ENCODE data around the gene TOP2B. TPM values are rescaled to one million over a fixed set of nuclear protein-coding genes. Genes with fewer than 3 reads are reported as not detected.

TOP2B gene
- total RNA-seq, 1 experiment from 2014 or later, result 181 TPM

- H3K9me3 Mint-ChIP-seq, result peaks cover 15 to 20% of the 10 kb centered on the region in 2 experiments
- H3K27me3 Mint-ChIP-seq (ENCODE audit: low read depth), result no peaks in the 10 kb centered on the region
- Histone ChIP-seq H3K27me3 (ENCODE audit: insufficient read depth, low read length) (no peaks in the 10 kb centered on the region), H2BK20ac (ENCODE audit: low read depth, low read length, poor library complexity, severe bottlenecking) (no peak overlapping the region), H3K4ac (ENCODE audit: low read depth, low read length) (no peak overlapping the region), H2BK12ac (ENCODE audit: insufficient read length, low read depth, low read length) (no peak overlapping the region), H4K91ac (ENCODE audit: insufficient read length, low read depth, low read length) (no peak overlapping the region), H4K20me1 (ENCODE audit: control insufficient read depth, insufficient read depth, insufficient read length) (no peaks in the 10 kb centered on the region), H3K9me3 (ENCODE audit: control insufficient read depth, low read depth, low read length) (no peaks in the 10 kb centered on the region), H3T11ph (ENCODE audit: low read length) (no peak overlapping the region), H3K56ac (ENCODE audit: insufficient read length, low read depth, low read length) (no peak overlapping the region), H4K5ac (ENCODE audit: insufficient read length, low read depth, low read length) (no peak overlapping the region), H4K8ac (replicated peaks; ENCODE audit: insufficient read length, low read depth, low read length) (no peak overlapping the region), H3K79me1 (ENCODE audit: insufficient read depth, low read depth, low read length, poor library complexity, severe bottlenecking) (peaks cover 3% of the 10 kb centered on the region), H2AK5ac (ENCODE audit: insufficient read length, low read length) (no peak overlapping the region), H2BK5ac (ENCODE audit: insufficient read length, low read length) (no peak overlapping the region), H3K14ac (ENCODE audit: insufficient read depth, low read length) (no peak overlapping the region), H3K18ac (ENCODE audit: insufficient read length, low read depth, low read length) (no peak overlapping the region), H2BK120ac (ENCODE audit: low read depth, low read length, poor library complexity, severe bottlenecking) (no peak overlapping the region), H3K23me2 (ENCODE audit: insufficient read length, low read depth, low read length, poor library complexity, severe bottlenecking) (no peaks in the 10 kb centered on the region), H2AFZ (ENCODE audit: low read length) (no peak overlapping the region), H3K4me2 (ENCODE audit: insufficient read depth, insufficient read length, low read length) (no peak overlapping the region), H3K9ac (ENCODE audit: extremely low read depth, insufficient read length, low read length) (no peak overlapping the region), H3K79me2 (ENCODE audit: insufficient read depth, low read length) (peaks cover 33% of the 10 kb centered on the region), H3K4me1 (ENCODE audit: insufficient read depth, low read length) (peaks cover 3% of the 10 kb centered on the region; the same call in 1 of the 2 replicates), H2BK15ac (ENCODE audit: low read depth, low read length) (no peak overlapping the region), H3K23ac (ENCODE audit: insufficient read length, low read depth, low read length) (no peak overlapping the region), H3K27ac (ENCODE audit: insufficient read length, low read depth, low read length) (no peak overlapping the region)
- DNase-seq, result no peak
- peaks cover 11 to 38% (median 31%) of the 10 kb centered on the region in 3 experiments for H3K36me3 Mint-ChIP-seq (ENCODE audit: insufficient read depth in 1 of 3, low read depth in 3 of 3)
- peak overlapping the region in 2 of 3 experiments; percentile 12 to 20; a peak in 3 of 7 replicates for H3K27ac Mint-ChIP-seq
- no peak for TF ChIP-seq CTCF (conservative IDR thresholded peaks at IDR 0.05)
- peaks cover 42 to 47% of the 10 kb centered on the region in 2 experiments for H3K4me1 Mint-ChIP-seq
- H3K4me3 Mint-ChIP-seq, result no peak overlapping the region
- WGBS (ENCODE audit: extremely low coverage, insufficient read length, low lambda C conversion rate), result no CpG with 5 or more reads among the region's 1 CpG
Measured at GRCh38 chr3:25652921-25653320, 11.8 kb downstream of the TOP2B start.
